Astrocyte of the spinal cord (primary cell): ENCODE data around the gene ADARB1.

Experiments
- DNase-seq: peaks from one replicate; pipeline ENCODE4 v3.0.0; 2011; ENCODE audit warnings: low read depth, low spot score
- H3K4me3 ChIP-seq: 2 replicates; pipeline ENCODE4 v1.5.1; 2011; ENCODE audit warnings: low read depth, mild to moderate bottlenecking, low read length, moderate library complexity
- in situ Hi-C: cut with HindIII; loops from 2 replicates; pipeline ENCODE4 v1.10.0; 2017; ENCODE audit warnings: low sequenced_read_pairs
- TF ChIP-seq, protein P1 (sequence below): IDR thresholded peaks from 2 replicates; pipeline ENCODE4 v1.5.1; 2012; ENCODE audit warnings: low read depth, mild to moderate bottlenecking, low read length, inconsistent platforms

ADARB1 gene

DNA sequence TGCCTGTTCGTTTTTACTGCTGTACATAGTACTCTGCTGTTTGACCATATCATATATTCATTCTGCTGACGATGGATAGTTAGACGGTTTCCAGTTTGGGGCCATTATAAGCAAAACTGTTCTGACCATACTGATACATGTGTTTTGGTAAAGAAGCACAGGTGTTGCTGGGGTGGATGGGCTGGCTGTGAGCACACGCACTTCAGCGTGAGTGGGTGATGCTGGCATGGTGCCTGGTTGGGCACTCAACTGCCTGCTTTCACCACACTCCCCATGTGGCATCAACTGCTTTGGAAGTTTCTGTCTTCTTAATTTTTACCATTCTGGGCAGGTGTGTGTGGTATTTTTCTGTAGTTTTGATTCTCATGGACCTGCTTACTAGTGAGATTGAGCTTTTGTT, 37.3 kb downstream of the ADARB1 start:
- no peak for DNase-seq
- TF ChIP-seq, protein P1, sequence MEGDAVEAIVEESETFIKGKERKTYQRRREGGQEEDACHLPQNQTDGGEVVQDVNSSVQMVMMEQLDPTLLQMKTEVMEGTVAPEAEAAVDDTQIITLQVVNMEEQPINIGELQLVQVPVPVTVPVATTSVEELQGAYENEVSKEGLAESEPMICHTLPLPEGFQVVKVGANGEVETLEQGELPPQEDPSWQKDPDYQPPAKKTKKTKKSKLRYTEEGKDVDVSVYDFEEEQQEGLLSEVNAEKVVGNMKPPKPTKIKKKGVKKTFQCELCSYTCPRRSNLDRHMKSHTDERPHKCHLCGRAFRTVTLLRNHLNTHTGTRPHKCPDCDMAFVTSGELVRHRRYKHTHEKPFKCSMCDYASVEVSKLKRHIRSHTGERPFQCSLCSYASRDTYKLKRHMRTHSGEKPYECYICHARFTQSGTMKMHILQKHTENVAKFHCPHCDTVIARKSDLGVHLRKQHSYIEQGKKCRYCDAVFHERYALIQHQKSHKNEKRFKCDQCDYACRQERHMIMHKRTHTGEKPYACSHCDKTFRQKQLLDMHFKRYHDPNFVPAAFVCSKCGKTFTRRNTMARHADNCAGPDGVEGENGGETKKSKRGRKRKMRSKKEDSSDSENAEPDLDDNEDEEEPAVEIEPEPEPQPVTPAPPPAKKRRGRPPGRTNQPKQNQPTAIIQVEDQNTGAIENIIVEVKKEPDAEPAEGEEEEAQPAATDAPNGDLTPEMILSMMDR, result no peak
- H3K4me3 ChIP-seq, result no peak overlapping the region
- in situ Hi-C loops, result no loop called here

GRCh38 chr21:45112371-45112770, 38.0 kb downstream of the ADARB1 start:
- TF ChIP-seq, protein P1, result no peak
- no peak for DNase-seq
- in situ Hi-C loops, result no loop called here
- no peak overlapping the region for H3K4me3 ChIP-seq

- TF ChIP-seq, protein P1, result no peak
- no peak for DNase-seq
- in situ Hi-C loops, result no loop called here
- H3K4me3 ChIP-seq, result no peak overlapping the region
Measured at GRCh38 chr21:45113543-45113942, 39.2 kb downstream of the ADARB1 start.

DNA sequence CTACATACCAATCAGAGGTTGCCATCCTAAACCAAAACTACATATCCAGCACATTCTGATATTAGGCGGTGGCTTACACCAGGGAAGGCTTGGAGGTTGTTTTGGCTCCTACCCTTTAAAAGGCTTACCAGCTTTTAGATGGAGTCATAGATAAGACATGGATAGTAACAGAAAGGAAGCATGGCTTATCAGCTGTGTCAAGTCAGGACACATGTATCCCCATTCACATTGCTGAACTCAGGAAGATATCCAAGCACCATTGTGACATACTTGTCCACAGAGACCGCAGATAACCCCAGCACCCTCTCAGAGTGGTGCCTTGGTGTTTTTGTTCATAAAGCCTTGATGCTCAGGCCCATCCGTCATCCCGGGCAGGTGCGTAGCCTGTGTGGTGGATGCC, 39.7 kb downstream of the ADARB1 start:
- H3K4me3 ChIP-seq, result no peak overlapping the region
- TF ChIP-seq, protein P1, result no peak
- no peak for DNase-seq
- in situ Hi-C loops, result no loop called here

- TF ChIP-seq, protein P1, result no peak
- no peak overlapping the region for H3K4me3 ChIP-seq
- in situ Hi-C loops, result no loop called here
- DNase-seq, result no peak
Measured at GRCh38 chr21:45114475-45114874, 40.1 kb downstream of the ADARB1 start.

GRCh38 chr21:45115141-45115540, 40.8 kb downstream of the ADARB1 start:
- in situ Hi-C loops, result no loop called here
- TF ChIP-seq, protein P1, result no peak
- no peak for DNase-seq
- no peak overlapping the region for H3K4me3 ChIP-seq

DNA sequence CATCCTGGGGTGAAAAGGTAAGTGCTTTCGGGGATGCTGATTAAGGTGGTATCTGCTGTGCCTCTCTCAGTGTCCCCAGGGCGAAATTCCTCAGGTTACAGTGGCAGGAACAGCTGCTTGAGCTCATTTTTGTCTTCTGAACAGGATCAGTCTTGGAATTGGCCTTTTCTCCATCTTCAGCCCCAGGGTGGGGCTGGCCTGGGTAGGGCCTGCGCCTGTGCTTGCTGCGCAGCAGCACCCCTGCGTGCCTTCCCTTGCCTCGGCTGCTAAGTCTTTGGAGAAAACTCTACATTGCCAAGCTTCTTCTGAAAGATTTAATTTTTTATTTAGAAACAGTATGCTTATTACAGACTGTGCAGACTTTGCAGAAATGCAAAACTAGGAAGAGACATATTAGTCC, 41.7 kb downstream of the ADARB1 start:
- H3K4me3 ChIP-seq, result no peak overlapping the region
- in situ Hi-C loops, result no loop called here
- no peak for DNase-seq
- TF ChIP-seq, protein P1, result no peak
